ENCODE measurements around the gene TSHZ3. TPM values are rescaled to one million over a fixed set of nuclear protein-coding genes. Genes with fewer than 3 reads are reported as not detected.

TSHZ3 gene
- total and polyA plus RNA-seq, 4 donors: 1.9 to 12.9 (median 7.0) TPM

GRCh38 chr19:31274251-31275067, 74.8 kb downstream of the TSHZ3 start:
- no peaks in the 10 kb centered on the region for H3K4me1 ChIP-seq (ENCODE audit: control insufficient read depth in 5 of 5, insufficient read depth in 5 of 5, low read length in 5 of 5)
- H3K9ac ChIP-seq (ENCODE audit: insufficient read depth in 1 of 2, low read length in 2 of 2): no peak overlapping the region
- H3K9me3 ChIP-seq (ENCODE audit: control insufficient read depth in 4 of 4, insufficient read depth in 3 of 4, low read length in 3 of 4): peaks cover 0 to 7% (median 0%) of the 10 kb centered on the region in 4 donors
- H3K27me3 ChIP-seq (ENCODE audit: control insufficient read depth in 3 of 3, insufficient read depth in 3 of 3, low read length in 2 of 3): no peaks in the 10 kb centered on the region
- no peak for DNase-seq
- WGBS, 2 donors: 77 to 79% methylated on average over 19 of the region's 19 CpGs
- TF ChIP-seq CTCF (IDR thresholded peaks at IDR 0.05; ENCODE audit: control extremely low read depth, extremely low read depth): no peak
- no peak overlapping the region for H3K27ac ChIP-seq (ENCODE audit: low read depth in 1 of 2, low read length in 1 of 2)
- ATAC-seq (ENCODE audit: insufficient read depth, low FRiP score): no peak
- H3K4me3 ChIP-seq: no peak overlapping the region
- H3K36me3 ChIP-seq (ENCODE audit: control insufficient read depth in 4 of 4, insufficient read depth in 4 of 4, low read length in 4 of 4): peaks cover 0 to 44% (median 15%) of the 10 kb centered on the region in 4 donors

- no peak for TF ChIP-seq CTCF (IDR thresholded peaks at IDR 0.05; ENCODE audit: control extremely low read depth, extremely low read depth)
- Histone ChIP-seq H3K4me3 (no peak overlapping the region), H3K27me3 (ENCODE audit: control insufficient read depth in 3 of 3, insufficient read depth in 3 of 3, low read length in 2 of 3) (no peaks in the 10 kb centered on the region), H3K9me3 (ENCODE audit: control insufficient read depth in 4 of 4, insufficient read depth in 3 of 4, low read length in 3 of 4) (no peaks in the 10 kb centered on the region), H3K4me1 (ENCODE audit: control insufficient read depth in 5 of 5, insufficient read depth in 5 of 5, low read length in 5 of 5) (no peaks in the 10 kb centered on the region), H3K9ac (ENCODE audit: insufficient read depth in 1 of 2, low read length in 2 of 2) (no peak overlapping the region), H3K27ac (ENCODE audit: low read depth in 1 of 2, low read length in 1 of 2) (no peak overlapping the region), H3K36me3 (ENCODE audit: control insufficient read depth in 4 of 4, insufficient read depth in 4 of 4, low read length in 4 of 4) (peaks cover 0 to 27% (median 5%) of the 10 kb centered on the region in 4 donors)
- ATAC-seq (ENCODE audit: insufficient read depth, low FRiP score): no peak
- no peak for DNase-seq
- 92 to 94% methylated on average over 15 of the region's 15 CpGs for WGBS, 2 donors
Observed at GRCh38 chr19:31272583-31273106, 76.6 kb downstream of the TSHZ3 start.

- peaks cover 0 to 16% (median 5%) of the 10 kb centered on the region in 4 donors for H3K36me3 ChIP-seq (ENCODE audit: control insufficient read depth in 4 of 4, insufficient read depth in 4 of 4, low read length in 4 of 4)
- no peaks in the 10 kb centered on the region for H3K9me3 ChIP-seq (ENCODE audit: control insufficient read depth in 4 of 4, insufficient read depth in 3 of 4, low read length in 3 of 4)
- TF ChIP-seq CTCF (IDR thresholded peaks at IDR 0.05; ENCODE audit: control extremely low read depth, extremely low read depth): no peak
- ATAC-seq (ENCODE audit: insufficient read depth, low FRiP score): no peak
- no peaks in the 10 kb centered on the region for H3K4me1 ChIP-seq (ENCODE audit: control insufficient read depth in 5 of 5, insufficient read depth in 5 of 5, low read length in 5 of 5)
- no peak overlapping the region for H3K9ac ChIP-seq (ENCODE audit: insufficient read depth in 1 of 2, low read length in 2 of 2)
- no peak overlapping the region for H3K4me3 ChIP-seq
- H3K27ac ChIP-seq (ENCODE audit: low read depth in 1 of 2, low read length in 1 of 2): no peak overlapping the region
- H3K27me3 ChIP-seq (ENCODE audit: control insufficient read depth in 3 of 3, insufficient read depth in 3 of 3, low read length in 2 of 3): no peaks in the 10 kb centered on the region
- no peak for DNase-seq
- 78 to 82% methylated on average over 12 of the region's 12 CpGs for WGBS, 2 donors
Observed at GRCh38 chr19:31271306-31271911, 77.8 kb downstream of the TSHZ3 start.

All from lung (tissue), 12 donors.